A549 (cell line): ENCODE results near the gene NPLOC4.

Experiments used
- BHLHE40 ChIP-seq: IDR thresholded peaks from 2 replicates; pipeline ENCODE4 v1.6.1; 2012; ENCODE audit warnings: low read depth, low read length, inconsistent platforms
- JUN ChIP-seq, 2 experiments: fragments of >200 bp; sonication (Bioruptor Twin); formaldehyde crosslinking; IDR thresholded peaks; 2 replicates in 1 of 2; 3 replicates in 1 of 2; pipeline ENCODE4 v1.6.1; 2016 to 2017
- MAFK ChIP-seq: fragments of 450-650 bp; IDR thresholded peaks from 2 replicates; pipeline ENCODE4 v1.6.1; 2014; ENCODE audit not compliant: partially characterized antibody
- MYC ChIP-seq: IDR thresholded peaks from 2 replicates; pipeline ENCODE4 v1.6.1; 2012; ENCODE audit warnings: mild to moderate bottlenecking, inconsistent platforms, low read length, improper control_type of control experiment, borderline replicate concordance
- NFE2L2 ChIP-seq: fragments of 150-350 bp; conservative IDR thresholded peaks from 2 replicates; pipeline ENCODE4 v1.6.1; 2014; ENCODE audit warnings: low read length
- NR3C1 ChIP-seq: fragments of >200 bp; sonication (Bioruptor Twin); formaldehyde crosslinking; IDR thresholded peaks from 3 replicates; pipeline ENCODE4 v1.6.1; 2017
- POLR2A ChIP-seq: IDR thresholded peaks from 2 replicates; pipeline ENCODE4 v1.6.1; 2012; ENCODE audit warnings: mild to moderate bottlenecking, low read length
- RAD21 ChIP-seq, 2 experiments: fragments of >200 bp in 1 of 2; sonication (Bioruptor Twin) in 1 of 2; formaldehyde crosslinking in 1 of 2; IDR thresholded peaks in 1 of 2; conservative IDR thresholded peaks in 1 of 2; 2 replicates in 1 of 2; 3 replicates in 1 of 2; pipeline ENCODE4 v1.6.1; 2012 to 2018; ENCODE audit warnings: inconsistent platforms in 1 of 2
- RCOR1 ChIP-seq: fragments of 150-350 bp; IDR thresholded peaks from 2 replicates; pipeline ENCODE4 v1.6.1; 2014; ENCODE audit warnings: antibody characterized with exemption, low read length, low read depth
- SMC3 ChIP-seq: fragments of >200 bp; sonication (Bioruptor Twin); formaldehyde crosslinking; IDR thresholded peaks from 3 replicates; pipeline ENCODE4 v1.6.1; 2018; ENCODE audit warnings: inconsistent platforms
- TF ChIP-seq, protein P1 (sequence below): fragments of >200 bp; sonication (Bioruptor Twin); formaldehyde crosslinking; IDR thresholded peaks from 3 replicates; pipeline ENCODE4 v1.5.1; 2016
- TF ChIP-seq, protein P2 (sequence below): fragments of >200 bp; sonication (Bioruptor Twin); formaldehyde crosslinking; IDR thresholded peaks from 2 replicates; pipeline ENCODE4 v1.6.1; 2016
- TF ChIP-seq, protein P3 (sequence below): fragments of 250-450 bp; sonication (Bioruptor Pico); IDR thresholded peaks from 2 replicates; pipeline ENCODE4 v1.5.0; 2021; ENCODE audit warnings: mild to moderate bottlenecking, moderate library complexity, borderline replicate concordance
- TF ChIP-seq, protein P4 (sequence below): IDR thresholded peaks from 2 replicates; pipeline ENCODE4 v1.6.1; 2012

DNA sequence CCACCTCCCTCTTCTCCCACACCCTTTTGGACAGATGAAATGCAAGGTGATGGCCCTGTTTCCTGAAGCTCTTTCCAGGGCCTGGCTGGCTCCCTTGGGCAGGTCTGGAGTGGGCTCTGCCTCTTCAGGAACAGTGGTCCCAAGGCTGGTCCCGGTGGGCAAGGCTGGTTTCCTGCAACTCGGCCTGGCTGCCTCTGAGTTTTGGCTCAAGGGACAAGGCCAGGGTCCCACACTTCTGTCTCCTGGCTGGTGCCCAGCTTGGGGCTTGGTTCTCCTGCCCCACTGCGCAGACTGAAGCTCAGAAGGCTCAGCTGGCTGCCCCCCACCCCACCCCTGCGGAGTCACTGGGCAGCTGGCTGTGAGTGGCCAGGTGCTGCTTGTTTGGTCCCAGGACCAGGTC is 120.5 kb downstream of the NPLOC4 start:
- TF ChIP-seq, protein P1, sequence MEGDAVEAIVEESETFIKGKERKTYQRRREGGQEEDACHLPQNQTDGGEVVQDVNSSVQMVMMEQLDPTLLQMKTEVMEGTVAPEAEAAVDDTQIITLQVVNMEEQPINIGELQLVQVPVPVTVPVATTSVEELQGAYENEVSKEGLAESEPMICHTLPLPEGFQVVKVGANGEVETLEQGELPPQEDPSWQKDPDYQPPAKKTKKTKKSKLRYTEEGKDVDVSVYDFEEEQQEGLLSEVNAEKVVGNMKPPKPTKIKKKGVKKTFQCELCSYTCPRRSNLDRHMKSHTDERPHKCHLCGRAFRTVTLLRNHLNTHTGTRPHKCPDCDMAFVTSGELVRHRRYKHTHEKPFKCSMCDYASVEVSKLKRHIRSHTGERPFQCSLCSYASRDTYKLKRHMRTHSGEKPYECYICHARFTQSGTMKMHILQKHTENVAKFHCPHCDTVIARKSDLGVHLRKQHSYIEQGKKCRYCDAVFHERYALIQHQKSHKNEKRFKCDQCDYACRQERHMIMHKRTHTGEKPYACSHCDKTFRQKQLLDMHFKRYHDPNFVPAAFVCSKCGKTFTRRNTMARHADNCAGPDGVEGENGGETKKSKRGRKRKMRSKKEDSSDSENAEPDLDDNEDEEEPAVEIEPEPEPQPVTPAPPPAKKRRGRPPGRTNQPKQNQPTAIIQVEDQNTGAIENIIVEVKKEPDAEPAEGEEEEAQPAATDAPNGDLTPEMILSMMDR, result no peak
- TF ChIP-seq POLR2A (0 out of 2 replicates have a peak, but pooled peaks have one; percentile 10), NFE2L2 (no peak), JUN (IDR thresholded peaks at IDR 0.05) (no peak; a peak in 1 of 5 replicates), SMC3 (no peak), BHLHE40 (no peak), RAD21 (conservative IDR thresholded peaks at IDR 0.05 in 1 of 2, IDR thresholded peaks at IDR 0.05 in 1 of 2) (no peak), RCOR1 (no peak), MYC (no peak), MAFK (no peak), NR3C1 (no peak)
- TF ChIP-seq, protein P2, sequence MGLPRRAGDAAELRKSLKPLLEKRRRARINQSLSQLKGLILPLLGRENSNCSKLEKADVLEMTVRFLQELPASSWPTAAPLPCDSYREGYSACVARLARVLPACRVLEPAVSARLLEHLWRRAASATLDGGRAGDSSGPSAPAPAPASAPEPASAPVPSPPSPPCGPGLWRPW, result no peak
- TF ChIP-seq, protein P3, sequence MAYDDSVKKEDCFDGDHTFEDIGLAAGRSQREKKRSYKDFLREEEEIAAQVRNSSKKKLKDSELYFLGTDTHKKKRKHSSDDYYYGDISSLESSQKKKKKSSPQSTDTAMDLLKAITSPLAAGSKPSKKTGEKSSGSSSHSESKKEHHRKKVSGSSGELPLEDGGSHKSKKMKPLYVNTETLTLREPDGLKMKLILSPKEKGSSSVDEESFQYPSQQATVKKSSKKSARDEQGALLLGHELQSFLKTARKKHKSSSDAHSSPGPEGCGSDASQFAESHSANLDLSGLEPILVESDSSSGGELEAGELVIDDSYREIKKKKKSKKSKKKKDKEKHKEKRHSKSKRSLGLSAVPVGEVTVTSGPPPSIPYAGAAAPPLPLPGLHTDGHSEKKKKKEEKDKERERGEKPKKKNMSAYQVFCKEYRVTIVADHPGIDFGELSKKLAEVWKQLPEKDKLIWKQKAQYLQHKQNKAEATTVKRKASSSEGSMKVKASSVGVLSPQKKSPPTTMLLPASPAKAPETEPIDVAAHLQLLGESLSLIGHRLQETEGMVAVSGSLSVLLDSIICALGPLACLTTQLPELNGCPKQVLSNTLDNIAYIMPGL (CRISPR knock-in tag), result no peak
- TF ChIP-seq, protein P4, sequence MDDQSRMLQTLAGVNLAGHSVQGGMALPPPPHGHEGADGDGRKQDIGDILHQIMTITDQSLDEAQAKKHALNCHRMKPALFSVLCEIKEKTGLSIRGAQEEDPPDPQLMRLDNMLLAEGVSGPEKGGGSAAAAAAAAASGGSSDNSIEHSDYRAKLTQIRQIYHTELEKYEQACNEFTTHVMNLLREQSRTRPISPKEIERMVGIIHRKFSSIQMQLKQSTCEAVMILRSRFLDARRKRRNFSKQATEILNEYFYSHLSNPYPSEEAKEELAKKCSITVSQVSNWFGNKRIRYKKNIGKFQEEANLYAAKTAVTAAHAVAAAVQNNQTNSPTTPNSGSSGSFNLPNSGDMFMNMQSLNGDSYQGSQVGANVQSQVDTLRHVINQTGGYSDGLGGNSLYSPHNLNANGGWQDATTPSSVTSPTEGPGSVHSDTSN, result no peak
